DMS79 (cell line): Measurements from ENCODE around the gene ATP7B.
A peak's percentile ranks its signal among the peaks of the same experiment; 100 is the strongest.
"Not testable (repeated sequence)": the region's sequence is repeated elsewhere in the genome, so short reads cannot be mapped to it uniquely, and the experiment has no call there.

Experiments used
- DNase-seq: peaks from one replicate; lab custom pipeline; 2025; lab: John Stamatoyannopoulos, UW

The ATP7B gene

GRCh38 chr13:51922771-51923480 is 88.3 kb downstream of the ATP7B start:
- DNase-seq = no peak

- DNase-seq = no peak
Observed at GRCh38 chr13:51921790-51922740, 89.2 kb downstream of the ATP7B start.

- no peak for DNase-seq
Observed at GRCh38 chr13:51920786-51921185, 90.5 kb downstream of the ATP7B start.

- DNase-seq = no peak
Observed at GRCh38 chr13:51920267-51920666, 91.0 kb downstream of the ATP7B start.

GRCh38 chr13:51919531-51919930 is 91.7 kb downstream of the ATP7B start:
- no peak for DNase-seq

GRCh38 chr13:51916962-51917361 is 94.3 kb downstream of the ATP7B start:
- no peak for DNase-seq

- no peak for DNase-seq
Observed at GRCh38 chr13:51916051-51916818, 95.0 kb downstream of the ATP7B start.

- no peak for DNase-seq
Observed at GRCh38 chr13:51914137-51914493, 97.1 kb downstream of the ATP7B start.

- DNase-seq = no peak
Observed at GRCh38 chr13:51913421-51914136, 97.7 kb downstream of the ATP7B start.

- no peak for DNase-seq
Observed at GRCh38 chr13:51912511-51913225, 98.6 kb downstream of the ATP7B start.

- DNase-seq = no peak
Observed at GRCh38 chr13:51912091-51912490, 99.2 kb downstream of the ATP7B start.

GRCh38 chr13:51910508-51910907 is 100.7 kb downstream of the ATP7B start:
- no peak for DNase-seq

GRCh38 chr13:51909265-51909664 is 102.0 kb downstream of the ATP7B start:
- DNase-seq = not testable (repeated sequence)

- DNase-seq = no peak
Observed at GRCh38 chr13:51907040-51907732, 104.1 kb downstream of the ATP7B start.

- peak; percentile 24 for DNase-seq
Observed at GRCh38 chr13:51906581-51906980, 104.7 kb downstream of the ATP7B start.

GRCh38 chr13:51905787-51906186 is 105.5 kb downstream of the ATP7B start:
- DNase-seq = peak; percentile 70

- no peak for DNase-seq
Observed at GRCh38 chr13:51902776-51903175, 108.5 kb downstream of the ATP7B start.

- no peak for DNase-seq
Observed at GRCh38 chr13:51900471-51900870, 110.8 kb downstream of the ATP7B start.

GRCh38 chr13:51895906-51896888 is 115.1 kb downstream of the ATP7B start:
- no peak for DNase-seq
